Uterus (tissue), 2 donors: Measurements from ENCODE around the gene RBBP7.

Experiments used
- CTCF ChIP-seq, 4 experiments: fragments of 200-600 bp in 2 of 4; fragments of 450-650 bp in 2 of 4; sonication (generic) in 2 of 4; IDR thresholded peaks; one replicate each; pipeline ENCODE4 v1.5.1; 2016 to 2019; ENCODE audit warnings: antibody characterized with exemption in 4 of 4, mild to moderate bottlenecking in 2 of 4, moderate library complexity in 1 of 4
- POLR2A ChIP-seq, 2 donors: fragments of 450-650 bp; IDR thresholded peaks; one replicate each; pipeline ENCODE4 v1.6.1; 2016; ENCODE audit warnings: antibody characterized with exemption in 2 of 2, mild to moderate bottlenecking in 1 of 2, moderate library complexity in 1 of 2

- no peak for TF ChIP-seq CTCF (IDR thresholded peaks at IDR 0.05)
- TF ChIP-seq POLR2A (IDR thresholded peaks at IDR 0.05) = no peak
These were observed 30.2 kb downstream of the RBBP7 start for GRCh38 chrX:16839852-16840460.
